HepG2 (cell line): ENCODE data around the gene PNLIPRP3. TPM values are rescaled to one million over a fixed set of nuclear protein-coding genes. Genes with fewer than 3 reads are reported as not detected.

Experiments used
- ATAC-seq: fragments of 200-7000 bp; cut with Tn5 transposase; 3 replicates; pipeline ENCODE4 v1.9.1; 2020; ENCODE audit warnings: mild to moderate bottlenecking, moderate library complexity
- BruUV-seq: library from RNA; stranded (reverse); fragments of 400-500 nt; replicated peaks from 2 replicates; lab custom pipeline; 2021; lab: Mats Ljungman, UMichigan
- CTCF ChIA-PET: fragments of 300-600 bp; formaldehyde crosslinking; extraction: SDS; loops from one replicate; lab custom pipeline; 2021; ENCODE audit warnings: low total read pairs, inconsistent platforms, low intra/inter-chr PET ratio; lab: Yijun Ruan, JAX
- POLR2A ChIA-PET: fragments of 350-600 bp; sonication (Branson Sonifier 250); formaldehyde crosslinking; loops from one replicate; lab custom pipeline; 2020; ENCODE audit warnings: antibody characterized with exemption, inconsistent platforms; lab: Yijun Ruan, JAX
- DNase-seq: peaks from one replicate; pipeline ENCODE4 v3.0.0-alpha.2; 2015; ENCODE audit warnings: low spot score
- FAIRE-seq: peaks from 3 replicates; lab custom pipeline; 2011; peaks lifted over from hg19 to GRCh38; lab: Jason Lieb, UNC
- H2AFZ ChIP-seq: one replicate; pipeline ENCODE4 v1.6.1; 2011; ENCODE audit warnings: low read length, inconsistent platforms
- H3K27ac ChIP-seq: fragments of 300-600 bp; 3 replicates; pipeline ENCODE4 v1.8.0; 2011; ENCODE audit warnings: mixed run types, mild to moderate bottlenecking, mixed read lengths, low read length, inconsistent platforms; ENCODE audit not compliant: insufficient read depth; ENCODE audit errors: extremely low read length
- H3K27me3 ChIP-seq, 2 experiments: fragments of 200-600 bp in 1 of 2; 2 replicates in 1 of 2; 3 replicates in 1 of 2; pipeline versions ENCODE4 v1.6.0 to v1.8.0; 2011; ENCODE audit warnings: low read length in 2 of 2, mild to moderate bottlenecking in 2 of 2, moderate library complexity in 2 of 2, inconsistent platforms in 1 of 2; ENCODE audit not compliant: insufficient read depth in 2 of 2, control insufficient read depth in 1 of 2
- H3K36me3 ChIP-seq, 2 experiments: fragments of 200-600 bp in 1 of 2; replicated peaks in 1 of 2; 2 replicates in 1 of 2; 3 replicates in 1 of 2; pipeline versions ENCODE4 v1.5.1 to v1.8.0; 2011; ENCODE audit warnings: low read length in 2 of 2, inconsistent platforms in 1 of 2; ENCODE audit not compliant: insufficient read depth in 2 of 2, control insufficient read depth in 1 of 2
- H3K4me1 ChIP-seq: 2 replicates; pipeline ENCODE4 v1.5.1; 2012; ENCODE audit warnings: low read length, inconsistent platforms; ENCODE audit not compliant: insufficient read depth
- H3K4me2 ChIP-seq: 2 replicates; pipeline ENCODE4 v1.6.0; 2011; ENCODE audit warnings: low read depth, low read length, inconsistent platforms
- H3K4me3 ChIP-seq, 3 experiments: fragments of 200-600 bp in 1 of 3; sonication (generic), shearing (Covaris generic) in 1 of 3; replicated peaks in 1 of 3; 2 replicates each; pipeline ENCODE4 v1.5.1; 2011 to 2016; ENCODE audit warnings: low read length in 3 of 3, inconsistent platforms in 2 of 3, low read depth in 2 of 3, mild to moderate bottlenecking in 2 of 3, control low read depth in 1 of 3, mixed read lengths in 1 of 3; ENCODE audit not compliant: insufficient read depth in 1 of 3
- H3K79me2 ChIP-seq: one replicate; pipeline ENCODE4 v1.6.1; 2011; ENCODE audit warnings: low read length, inconsistent platforms; ENCODE audit not compliant: insufficient read depth
- H3K9ac ChIP-seq: 2 replicates; pipeline ENCODE4 v1.6.0; 2011; ENCODE audit warnings: mild to moderate bottlenecking, low read depth, low read length, inconsistent platforms; ENCODE audit not compliant: insufficient read depth
- H3K9me3 ChIP-seq: 2 replicates; pipeline ENCODE4 v1.5.1; 2012; ENCODE audit warnings: mild to moderate bottlenecking, low read length
- H4K20me1 ChIP-seq: 2 replicates; pipeline ENCODE4 v1.6.0; 2011; ENCODE audit warnings: inconsistent platforms, mild to moderate bottlenecking, low read length, moderate library complexity; ENCODE audit not compliant: insufficient read depth
- ETV5 ChIP-seq: IDR thresholded peaks from 2 replicates; pipeline ENCODE4 v1.6.1; 2018; ENCODE audit warnings: missing biosample characterization, missing genetic modification reagents, inconsistent platforms, borderline replicate concordance
- GTF2F1 ChIP-seq: fragments of 150-350 bp; IDR thresholded peaks from 2 replicates; pipeline ENCODE4 v1.6.1; 2014; ENCODE audit warnings: low read length
- ZNF292 ChIP-seq: sonication (generic); formaldehyde crosslinking; IDR thresholded peaks from 2 replicates; pipeline ENCODE4 v1.8.1; 2022; ENCODE audit warnings: mild to moderate bottlenecking, low read depth, missing genetic modification reagents, borderline replicate concordance
- ZNF556 ChIP-seq: sonication (generic); formaldehyde crosslinking; IDR thresholded peaks from 2 replicates; pipeline ENCODE4 v1.4.0; 2020; ENCODE audit warnings: mild to moderate bottlenecking, missing genetic modification reagents, borderline replicate concordance
- WGBS: methylation state at CpG from one replicate; pipeline ENCODE4 v1.1.6; 2017; ENCODE audit warnings: low lambda C conversion rate; 5-methylcytosine and 5-hydroxymethylcytosine counted together
- in situ Hi-C: cut with HindIII; loops from 2 replicates; pipeline ENCODE4 v1.10.0; 2017; ENCODE audit warnings: low pct_unique_long_range_greater_than_20kb; ENCODE audit not compliant: extremely low pct_ligation_motif_present
- intact Hi-C: fragments of 100-400 bp; cut with micrococcal nuclease; formaldehyde crosslinking; loops from one replicate; pipeline ENCODE4 v1.10.0; 2022; ENCODE audit not compliant: unreplicated experiment
- polyA plus RNA-seq, 8 experiments: library from polyadenylated mRNA; depleted of rRNA in 3 of 8; stranded (reverse) in 7 of 8; unstranded in 1 of 8; fragments of >200 nt; fragmentation: Illumina TruSeq in 4 of 8; extraction: Trizol in 4 of 8; gene quantifications; 2 replicates each; pipeline versions ENCODE4 v1.2.1 to v1.2.3, GENCODE V29; 2011 to 2016; ENCODE audit warnings: low read depth in 4 of 8, missing spikeins in 1 of 8, mixed read lengths in 1 of 8; ENCODE audit not compliant: insufficient read depth in 1 of 8
- total RNA-seq, 5 experiments: library from RNA; depleted of rRNA; stranded (reverse); fragments of >200 nt; fragmentation: Illumina TruSeq; extraction: Trizol; gene quantifications; 2 replicates each; pipeline ENCODE4 v1.2.3, GENCODE V29; 2016; ENCODE audit warnings: low read depth in 1 of 5
- TF ChIP-seq, protein P1 (sequence below): sonication (generic); formaldehyde crosslinking; IDR thresholded peaks from 2 replicates; pipeline ENCODE4 v1.8.1; 2023; ENCODE audit warnings: mild to moderate bottlenecking, missing genetic modification reagents
- TF ChIP-seq, protein P2 (sequence below): sonication (generic); formaldehyde crosslinking; IDR thresholded peaks from 2 replicates; pipeline ENCODE4 v1.5.0; 2020; ENCODE audit warnings: missing genetic modification reagents
- TF ChIP-seq, protein P3 (sequence below): sonication (generic); formaldehyde crosslinking; IDR thresholded peaks from 2 replicates; pipeline ENCODE4; 2020; ENCODE audit warnings: missing genetic modification reagents, mild to moderate bottlenecking, borderline replicate concordance
- TF ChIP-seq, protein P4 (sequence below): sonication (generic); formaldehyde crosslinking; IDR thresholded peaks from 2 replicates; pipeline ENCODE4 v1.4.0; 2020; ENCODE audit warnings: missing genetic modification reagents, borderline replicate concordance

PNLIPRP3 gene
- total and polyA plus RNA-seq, 2 of the 13 experiments (the other 11 are each of a cell fraction or from before 2014, with no cell fraction given) = not detected

DNA sequence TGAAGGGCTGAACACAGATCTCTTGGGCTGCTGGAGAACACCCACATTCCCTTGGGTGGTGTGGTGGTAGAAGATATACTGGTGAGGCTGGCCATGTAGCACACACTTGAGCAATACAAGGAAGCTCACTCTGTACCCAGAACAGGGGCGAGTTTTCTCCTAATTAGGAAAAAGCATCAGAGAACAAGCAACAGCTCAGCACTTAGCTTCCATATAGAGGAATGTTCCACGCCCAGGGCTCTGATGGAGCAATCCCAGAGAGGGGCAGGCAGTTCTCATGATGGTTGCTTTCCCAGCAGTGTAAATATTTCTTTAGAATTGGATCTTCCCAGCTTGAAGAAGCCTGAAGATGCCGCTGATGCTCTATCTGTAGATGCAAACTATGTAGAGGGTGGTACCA is 97.1 kb downstream of the PNLIPRP3 start:
- DNase-seq (no peak), ATAC-seq (no peak), FAIRE-seq (no peak)
- Histone ChIP-seq H2AFZ (no peak overlapping the region), H3K36me3 (no peaks in the 10 kb centered on the region), H4K20me1 (no peaks in the 10 kb centered on the region), H3K27me3 (peaks cover 0 to 2% of the 10 kb centered on the region in 2 experiments; a peak in 1 of 5 replicates), H3K9me3 (no peaks in the 10 kb centered on the region), H3K79me2 (no peaks in the 10 kb centered on the region), H3K9ac (no peak overlapping the region), H3K4me1 (no peaks in the 10 kb centered on the region), H3K4me2 (no peak overlapping the region), H3K4me3 (no peak overlapping the region), H3K27ac (no peak overlapping the region)
- BruUV-seq = no TSS peak
- ChIA-PET POLR2A (no interaction called here), CTCF (no interaction called here)
- intact Hi-C loops (no loop called here), in situ Hi-C loops (no loop called here)
- WGBS = 4% methylated on average over 3 of the region's 3 CpGs
- TF ChIP-seq ETV5 (CRISPR knock-in tag) = no peak
- TF ChIP-seq ZNF292 (CRISPR knock-in tag) = no peak
- TF ChIP-seq, protein P1, sequence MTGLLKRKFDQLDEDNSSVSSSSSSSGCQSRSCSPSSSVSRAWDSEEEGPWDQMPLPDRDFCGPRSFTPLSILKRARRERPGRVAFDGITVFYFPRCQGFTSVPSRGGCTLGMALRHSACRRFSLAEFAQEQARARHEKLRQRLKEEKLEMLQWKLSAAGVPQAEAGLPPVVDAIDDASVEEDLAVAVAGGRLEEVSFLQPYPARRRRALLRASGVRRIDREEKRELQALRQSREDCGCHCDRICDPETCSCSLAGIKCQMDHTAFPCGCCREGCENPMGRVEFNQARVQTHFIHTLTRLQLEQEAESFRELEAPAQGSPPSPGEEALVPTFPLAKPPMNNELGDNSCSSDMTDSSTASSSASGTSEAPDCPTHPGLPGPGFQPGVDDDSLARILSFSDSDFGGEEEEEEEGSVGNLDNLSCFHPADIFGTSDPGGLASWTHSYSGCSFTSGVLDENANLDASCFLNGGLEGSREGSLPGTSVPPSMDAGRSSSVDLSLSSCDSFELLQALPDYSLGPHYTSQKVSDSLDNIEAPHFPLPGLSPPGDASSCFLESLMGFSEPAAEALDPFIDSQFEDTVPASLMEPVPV = no peak
- TF ChIP-seq, protein P2, sequence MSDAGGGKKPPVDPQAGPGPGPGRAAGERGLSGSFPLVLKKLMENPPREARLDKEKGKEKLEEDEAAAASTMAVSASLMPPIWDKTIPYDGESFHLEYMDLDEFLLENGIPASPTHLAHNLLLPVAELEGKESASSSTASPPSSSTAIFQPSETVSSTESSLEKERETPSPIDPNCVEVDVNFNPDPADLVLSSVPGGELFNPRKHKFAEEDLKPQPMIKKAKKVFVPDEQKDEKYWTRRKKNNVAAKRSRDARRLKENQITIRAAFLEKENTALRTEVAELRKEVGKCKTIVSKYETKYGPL (CRISPR knock-in tag) = no peak
- no peak for TF ChIP-seq GTF2F1
- TF ChIP-seq, protein P3, sequence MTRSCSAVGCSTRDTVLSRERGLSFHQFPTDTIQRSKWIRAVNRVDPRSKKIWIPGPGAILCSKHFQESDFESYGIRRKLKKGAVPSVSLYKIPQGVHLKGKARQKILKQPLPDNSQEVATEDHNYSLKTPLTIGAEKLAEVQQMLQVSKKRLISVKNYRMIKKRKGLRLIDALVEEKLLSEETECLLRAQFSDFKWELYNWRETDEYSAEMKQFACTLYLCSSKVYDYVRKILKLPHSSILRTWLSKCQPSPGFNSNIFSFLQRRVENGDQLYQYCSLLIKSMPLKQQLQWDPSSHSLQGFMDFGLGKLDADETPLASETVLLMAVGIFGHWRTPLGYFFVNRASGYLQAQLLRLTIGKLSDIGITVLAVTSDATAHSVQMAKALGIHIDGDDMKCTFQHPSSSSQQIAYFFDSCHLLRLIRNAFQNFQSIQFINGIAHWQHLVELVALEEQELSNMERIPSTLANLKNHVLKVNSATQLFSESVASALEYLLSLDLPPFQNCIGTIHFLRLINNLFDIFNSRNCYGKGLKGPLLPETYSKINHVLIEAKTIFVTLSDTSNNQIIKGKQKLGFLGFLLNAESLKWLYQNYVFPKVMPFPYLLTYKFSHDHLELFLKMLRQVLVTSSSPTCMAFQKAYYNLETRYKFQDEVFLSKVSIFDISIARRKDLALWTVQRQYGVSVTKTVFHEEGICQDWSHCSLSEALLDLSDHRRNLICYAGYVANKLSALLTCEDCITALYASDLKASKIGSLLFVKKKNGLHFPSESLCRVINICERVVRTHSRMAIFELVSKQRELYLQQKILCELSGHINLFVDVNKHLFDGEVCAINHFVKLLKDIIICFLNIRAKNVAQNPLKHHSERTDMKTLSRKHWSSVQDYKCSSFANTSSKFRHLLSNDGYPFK (CRISPR knock-in tag) = no peak
- TF ChIP-seq, protein P4, sequence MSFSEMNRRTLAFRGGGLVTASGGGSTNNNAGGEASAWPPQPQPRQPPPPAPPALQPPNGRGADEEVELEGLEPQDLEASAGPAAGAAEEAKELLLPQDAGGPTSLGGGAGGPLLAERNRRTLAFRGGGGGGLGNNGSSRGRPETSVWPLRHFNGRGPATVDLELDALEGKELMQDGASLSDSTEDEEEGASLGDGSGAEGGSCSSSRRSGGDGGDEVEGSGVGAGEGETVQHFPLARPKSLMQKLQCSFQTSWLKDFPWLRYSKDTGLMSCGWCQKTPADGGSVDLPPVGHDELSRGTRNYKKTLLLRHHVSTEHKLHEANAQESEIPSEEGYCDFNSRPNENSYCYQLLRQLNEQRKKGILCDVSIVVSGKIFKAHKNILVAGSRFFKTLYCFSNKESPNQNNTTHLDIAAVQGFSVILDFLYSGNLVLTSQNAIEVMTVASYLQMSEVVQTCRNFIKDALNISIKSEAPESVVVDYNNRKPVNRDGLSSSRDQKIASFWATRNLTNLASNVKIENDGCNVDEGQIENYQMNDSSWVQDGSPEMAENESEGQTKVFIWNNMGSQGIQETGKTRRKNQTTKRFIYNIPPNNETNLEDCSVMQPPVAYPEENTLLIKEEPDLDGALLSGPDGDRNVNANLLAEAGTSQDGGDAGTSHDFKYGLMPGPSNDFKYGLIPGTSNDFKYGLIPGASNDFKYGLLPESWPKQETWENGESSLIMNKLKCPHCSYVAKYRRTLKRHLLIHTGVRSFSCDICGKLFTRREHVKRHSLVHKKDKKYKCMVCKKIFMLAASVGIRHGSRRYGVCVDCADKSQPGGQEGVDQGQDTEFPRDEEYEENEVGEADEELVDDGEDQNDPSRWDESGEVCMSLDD = no peak
- TF ChIP-seq ZNF556 = no peak
